Activated T-helper 17 cell treated with anti-CD3 and anti-CD28 coated beads, Interleukin-2, amount 50 U/mL, for 72 hours (primary cell): ENCODE measurements around the gene FRMD5. TPM values are rescaled to one million over a fixed set of nuclear protein-coding genes. Genes with fewer than 3 reads are reported as not detected.

Experiments used
- ATAC-seq: fragments of 150-1000 bp; cut with Tn5 transposase; replicated peaks from 2 replicates; pipeline ENCODE4 v1.10.0; 2021; ENCODE audit warnings: mild to moderate bottlenecking, moderate library complexity
- H3K27ac Mint-ChIP-seq: one replicate; pipeline ENCODE4 v1.8.0; 2022; ENCODE audit warnings: mixed read lengths
- H3K27me3 Mint-ChIP-seq: one replicate; pipeline ENCODE4 v1.8.0; 2022; ENCODE audit warnings: mixed read lengths
- H3K36me3 Mint-ChIP-seq: one replicate; pipeline ENCODE4 v1.8.0; 2022; ENCODE audit warnings: low read depth, mild to moderate bottlenecking, mixed read lengths
- H3K4me1 Mint-ChIP-seq: one replicate; pipeline ENCODE4 v1.8.0; 2022; ENCODE audit warnings: mixed read lengths
- H3K4me3 Mint-ChIP-seq: one replicate; pipeline ENCODE4 v1.8.0; 2022; ENCODE audit warnings: mild to moderate bottlenecking, mixed read lengths
- H3K9me3 Mint-ChIP-seq: one replicate; pipeline ENCODE4 v1.8.0; 2022; ENCODE audit warnings: mixed read lengths
- total RNA-seq, 2 donors: library from RNA; stranded (reverse); gene quantifications; one replicate each; pipeline ENCODE4 v1.2.3, GENCODE V29; 2022

The FRMD5 gene
- total RNA-seq, 2 donors from 2014 or later: 0.26 to 0.66 TPM

DNA sequence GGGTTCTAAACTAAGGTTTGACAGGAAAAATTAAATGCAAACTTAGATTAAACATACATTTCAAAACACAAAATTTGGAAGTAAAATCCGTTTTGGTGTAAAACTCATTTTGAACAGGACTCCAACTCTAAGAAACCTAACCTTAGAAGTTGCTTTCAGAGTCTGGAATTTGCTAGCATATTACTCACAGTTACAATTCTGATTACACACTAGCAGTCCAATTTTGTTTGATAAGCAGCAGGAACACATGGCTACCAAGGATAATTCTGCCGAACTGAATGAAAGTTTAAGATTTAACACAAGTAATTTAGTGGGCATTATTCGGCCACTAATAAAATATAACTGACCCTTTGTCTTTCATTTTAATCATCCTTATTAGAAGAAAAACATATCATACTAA, 49.6 kb downstream of the FRMD5 start:
- Mint-ChIP-seq H3K27me3 (peaks cover 22% of the 10 kb centered on the region), H3K4me3 (no peak overlapping the region), H3K4me1 (no peaks in the 10 kb centered on the region), H3K9me3 (no peaks in the 10 kb centered on the region), H3K36me3 (no peaks in the 10 kb centered on the region), H3K27ac (no peak overlapping the region)
- ATAC-seq: no peak

DNA sequence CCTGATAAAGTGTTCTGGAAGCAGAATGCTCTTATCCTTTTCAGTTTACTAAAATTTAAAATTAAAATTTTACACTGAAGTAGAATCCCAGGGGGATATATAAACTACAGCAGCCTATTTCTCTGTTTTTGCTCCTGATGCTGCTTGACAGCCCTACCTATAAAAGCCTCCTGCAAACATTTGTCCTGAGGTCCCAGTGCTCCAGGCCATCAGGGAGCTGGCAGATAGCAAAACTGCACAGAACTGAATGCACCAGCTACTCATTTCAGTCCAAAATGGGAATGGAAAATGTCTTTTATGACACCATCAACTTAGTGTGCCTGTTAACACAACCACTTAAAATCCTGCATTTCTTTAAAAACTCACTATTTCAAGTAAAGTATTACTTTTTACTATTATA, 50.1 kb downstream of the FRMD5 start:
- Mint-ChIP-seq H3K27me3 (peaks cover 19% of the 10 kb centered on the region), H3K27ac (no peak overlapping the region), H3K36me3 (no peaks in the 10 kb centered on the region), H3K4me1 (no peaks in the 10 kb centered on the region), H3K4me3 (no peak overlapping the region), H3K9me3 (no peaks in the 10 kb centered on the region)
- no peak for ATAC-seq

DNA sequence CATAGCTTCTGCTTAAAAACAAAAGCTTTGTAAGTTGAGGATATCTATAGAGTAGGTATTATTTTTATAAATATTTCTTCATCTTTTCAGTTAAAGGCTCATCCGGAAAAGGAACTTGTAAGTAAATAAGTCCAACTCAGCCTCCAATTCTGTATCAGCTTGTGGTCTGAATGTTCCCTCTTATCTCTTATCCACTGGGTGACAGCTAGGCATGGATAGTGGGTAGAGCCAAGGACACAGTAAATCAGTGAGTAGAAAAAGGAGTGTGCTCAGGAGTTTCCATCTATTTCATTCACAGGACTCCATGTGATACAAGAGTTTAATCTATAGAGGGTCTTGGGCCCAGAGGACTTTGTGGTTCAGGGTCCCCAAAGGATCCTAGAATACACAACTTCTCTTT, 50.9 kb downstream of the FRMD5 start:
- ATAC-seq: no peak

DNA sequence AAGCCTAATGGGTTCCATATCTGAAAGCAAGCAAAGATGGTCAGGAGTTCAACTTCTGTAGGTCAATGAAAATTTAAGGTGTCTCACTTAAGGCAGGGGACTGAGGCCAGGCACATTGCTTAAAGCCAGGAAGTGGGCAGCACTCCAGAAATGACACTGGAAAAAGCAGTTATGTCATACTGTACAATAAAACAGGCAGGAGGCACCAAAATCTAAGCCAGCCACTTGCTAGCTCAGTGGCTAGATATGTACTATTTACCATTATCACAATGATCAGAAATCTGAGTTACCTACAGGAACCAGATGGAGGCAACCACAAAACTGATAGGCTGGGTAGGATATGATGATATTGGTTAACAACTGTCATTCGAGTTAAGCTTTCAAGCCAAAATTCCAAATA, 57.3 kb downstream of the FRMD5 start:
- H3K9me3 Mint-ChIP-seq: no peaks in the 10 kb centered on the region
- H3K27ac Mint-ChIP-seq: no peak overlapping the region
- no peak overlapping the region for H3K4me3 Mint-ChIP-seq
- ATAC-seq: no peak
- no peaks in the 10 kb centered on the region for H3K27me3 Mint-ChIP-seq
- H3K4me1 Mint-ChIP-seq: no peaks in the 10 kb centered on the region
- no peaks in the 10 kb centered on the region for H3K36me3 Mint-ChIP-seq

More for the DNA sequence above, 50.9 kb downstream of the FRMD5 start:
- no peaks in the 10 kb centered on the region for H3K4me1 Mint-ChIP-seq
- H3K9me3 Mint-ChIP-seq: no peaks in the 10 kb centered on the region
- H3K4me3 Mint-ChIP-seq: no peak overlapping the region
- no peak overlapping the region for H3K27ac Mint-ChIP-seq
- peaks cover 13% of the 10 kb centered on the region for H3K27me3 Mint-ChIP-seq
- H3K36me3 Mint-ChIP-seq: no peaks in the 10 kb centered on the region

DNA sequence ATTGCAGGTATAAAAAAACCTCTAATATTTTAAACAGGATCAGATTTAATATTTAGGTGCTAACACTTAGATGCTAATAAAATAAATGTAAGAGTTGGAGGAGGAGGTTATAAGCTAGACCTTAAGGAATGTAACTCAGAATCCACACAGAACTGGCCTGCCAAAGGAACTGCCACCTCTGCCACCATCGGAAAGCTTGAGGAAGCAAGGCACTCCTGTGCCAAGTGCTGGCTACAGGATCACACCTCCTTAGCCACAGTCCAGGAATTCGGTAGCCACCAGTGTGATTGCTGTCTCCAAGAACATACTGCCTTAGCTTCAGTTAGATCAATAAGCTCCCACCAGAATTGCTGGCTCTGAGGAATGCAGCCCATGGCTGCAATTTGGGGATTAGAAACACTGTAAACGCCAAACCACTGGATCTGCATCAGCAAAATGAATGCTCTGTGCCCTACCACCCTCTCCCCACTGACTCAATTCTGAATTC, 58.0 kb downstream of the FRMD5 start:
- H3K27me3 Mint-ChIP-seq: no peaks in the 10 kb centered on the region
- no peaks in the 10 kb centered on the region for H3K4me1 Mint-ChIP-seq
- H3K36me3 Mint-ChIP-seq: no peaks in the 10 kb centered on the region
- H3K9me3 Mint-ChIP-seq: no peaks in the 10 kb centered on the region
- ATAC-seq: no peak
- H3K27ac Mint-ChIP-seq: no peak overlapping the region
- H3K4me3 Mint-ChIP-seq: no peak overlapping the region

DNA sequence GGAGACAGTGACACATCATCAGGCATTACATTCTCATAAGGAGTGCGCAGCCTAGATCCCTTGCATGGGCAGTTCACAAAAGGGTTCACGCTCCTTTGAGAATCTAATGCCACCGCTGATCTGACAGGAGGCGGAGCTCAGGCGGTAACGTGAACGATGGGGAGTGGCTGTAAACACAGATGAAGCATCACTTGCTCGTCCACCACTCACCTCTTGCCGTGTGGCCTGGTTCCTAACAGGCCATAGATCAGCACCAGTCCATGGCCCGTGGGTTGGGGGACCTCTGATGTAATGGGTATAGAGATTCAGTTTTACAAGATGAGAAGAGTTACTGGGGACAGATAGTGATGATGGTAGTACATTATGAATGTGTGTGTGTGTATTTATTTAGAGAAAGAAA, 63.0 kb downstream of the FRMD5 start:
- Mint-ChIP-seq H3K4me3 (no peak overlapping the region), H3K4me1 (no peaks in the 10 kb centered on the region), H3K27me3 (peaks cover 6% of the 10 kb centered on the region), H3K27ac (no peak overlapping the region), H3K36me3 (no peaks in the 10 kb centered on the region), H3K9me3 (no peaks in the 10 kb centered on the region)
- no peak for ATAC-seq

DNA sequence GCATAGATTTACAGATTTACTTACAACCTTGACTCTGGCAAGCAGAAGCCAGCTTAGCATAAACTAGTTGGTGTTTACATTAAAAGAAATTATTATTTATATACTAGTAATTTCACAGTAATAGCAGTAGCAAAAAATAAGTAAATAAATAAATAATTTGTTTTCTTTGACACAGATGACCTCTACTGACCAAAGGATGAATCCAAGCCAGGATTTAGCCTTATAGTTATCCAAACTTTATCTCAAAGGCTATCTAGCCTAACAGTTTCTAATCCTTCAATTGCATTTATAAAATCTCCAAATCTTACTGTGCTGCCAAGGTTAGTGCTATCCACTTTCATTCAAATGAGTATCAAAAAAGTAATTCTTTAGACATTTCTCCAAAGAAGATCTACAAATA, 64.3 kb downstream of the FRMD5 start:
- no peak for ATAC-seq
- H3K36me3 Mint-ChIP-seq: no peaks in the 10 kb centered on the region
- no peak overlapping the region for H3K4me3 Mint-ChIP-seq
- H3K27ac Mint-ChIP-seq: no peak overlapping the region
- H3K4me1 Mint-ChIP-seq: no peaks in the 10 kb centered on the region
- H3K9me3 Mint-ChIP-seq: no peaks in the 10 kb centered on the region
- peaks cover 12% of the 10 kb centered on the region for H3K27me3 Mint-ChIP-seq

DNA sequence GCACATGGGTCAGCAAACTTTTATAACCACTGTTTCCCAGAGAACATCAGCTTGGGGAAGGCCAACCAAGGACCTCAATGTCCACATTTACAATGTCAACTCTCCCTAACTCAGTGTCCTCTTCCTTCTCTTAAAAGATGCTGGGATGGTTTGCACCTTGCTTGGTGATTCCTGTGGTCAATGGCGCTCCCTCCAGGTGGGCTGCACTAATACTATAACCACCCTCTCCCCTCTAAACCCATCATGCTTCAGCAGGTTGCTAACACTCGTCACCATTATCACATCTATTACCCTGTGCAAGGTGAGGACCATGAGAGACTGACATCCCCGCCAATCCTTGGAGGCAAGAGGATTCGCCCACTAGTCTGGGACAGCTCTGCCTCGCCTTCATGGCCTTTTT, 65.2 kb downstream of the FRMD5 start:
- no peaks in the 10 kb centered on the region for H3K4me1 Mint-ChIP-seq
- no peak for ATAC-seq
- H3K9me3 Mint-ChIP-seq: no peaks in the 10 kb centered on the region

DNA sequence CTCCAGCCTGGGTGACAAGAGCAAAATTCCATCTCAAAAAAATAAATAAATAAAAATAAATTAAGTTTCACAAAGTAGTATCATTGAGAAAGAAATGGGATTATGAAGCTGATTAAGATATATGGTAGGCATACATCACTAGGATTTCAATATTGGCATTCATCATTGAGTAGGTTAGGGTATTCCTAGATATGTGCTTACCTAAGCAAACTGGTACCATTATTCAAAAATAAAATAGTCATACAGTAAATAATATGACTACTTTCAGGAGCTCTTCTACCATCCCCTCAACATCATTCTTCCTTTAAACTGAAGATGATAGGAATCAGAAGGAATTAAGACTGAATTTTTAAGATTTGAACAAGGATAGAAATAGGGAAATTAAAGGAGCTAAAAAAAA, 66.6 kb downstream of the FRMD5 start:
- peaks cover 14% of the 10 kb centered on the region for H3K27me3 Mint-ChIP-seq
- no peaks in the 10 kb centered on the region for H3K9me3 Mint-ChIP-seq
- no peak overlapping the region for H3K27ac Mint-ChIP-seq
- no peak overlapping the region for H3K4me3 Mint-ChIP-seq
- H3K36me3 Mint-ChIP-seq: no peaks in the 10 kb centered on the region
- no peak for ATAC-seq
- H3K4me1 Mint-ChIP-seq: no peaks in the 10 kb centered on the region

More for the DNA sequence above, 65.2 kb downstream of the FRMD5 start:
- Mint-ChIP-seq H3K4me3 (no peak overlapping the region), H3K27ac (no peak overlapping the region), H3K36me3 (no peaks in the 10 kb centered on the region), H3K27me3 (peaks cover 14% of the 10 kb centered on the region)

DNA sequence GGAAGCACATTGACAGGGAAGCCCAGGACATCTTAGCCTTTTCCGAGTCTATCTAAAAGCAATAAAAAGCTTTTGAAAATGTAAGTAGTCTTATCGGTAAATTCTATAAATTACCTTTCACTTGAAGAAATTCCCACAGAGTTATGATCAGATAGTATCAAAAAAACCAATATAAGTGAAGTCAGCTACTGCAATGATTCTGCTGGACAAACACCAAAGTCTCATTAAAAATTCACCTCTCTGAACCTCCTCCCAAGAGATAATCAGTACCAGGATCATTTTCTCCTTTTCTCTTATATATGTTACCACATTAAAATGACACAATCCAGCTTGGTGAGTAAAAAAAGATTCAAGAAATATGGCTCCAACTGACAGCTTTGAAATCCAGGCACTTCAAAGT, 69.2 kb downstream of the FRMD5 start:
- no peaks in the 10 kb centered on the region for H3K36me3 Mint-ChIP-seq
- no peak overlapping the region for H3K27ac Mint-ChIP-seq
- no peak overlapping the region for H3K4me3 Mint-ChIP-seq
- peaks cover 12% of the 10 kb centered on the region for H3K27me3 Mint-ChIP-seq
- ATAC-seq: no peak
- no peaks in the 10 kb centered on the region for H3K4me1 Mint-ChIP-seq
- H3K9me3 Mint-ChIP-seq: no peaks in the 10 kb centered on the region

DNA sequence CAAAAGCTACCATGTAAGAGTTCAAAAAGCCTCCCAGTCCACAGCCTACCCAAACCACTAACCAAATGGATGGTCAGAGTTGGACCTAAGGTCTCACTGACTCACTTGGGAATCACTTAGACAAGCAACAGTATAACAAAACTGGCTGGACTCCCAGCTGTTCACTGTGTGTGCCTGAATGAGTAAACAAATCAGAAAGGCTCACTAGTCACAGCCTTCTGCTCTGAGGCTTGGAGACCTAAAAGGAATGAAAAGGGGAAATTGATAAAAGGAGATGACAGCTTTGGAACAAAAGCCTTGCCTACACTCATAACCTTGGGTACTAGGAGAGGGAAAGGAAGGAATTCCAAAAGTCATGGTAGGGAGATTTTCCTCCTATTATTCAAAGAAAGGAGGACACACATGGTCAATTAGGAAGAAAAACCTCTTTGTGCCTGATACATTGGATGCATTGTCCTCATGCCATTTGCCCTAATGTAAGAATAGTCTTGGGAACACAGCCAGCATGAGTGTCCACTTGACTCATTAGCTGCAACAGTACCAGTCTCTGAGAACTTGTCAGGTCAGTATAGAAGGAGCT, 92.3 kb downstream of the FRMD5 start:
- no peak overlapping the region for H3K27ac Mint-ChIP-seq
- no peaks in the 10 kb centered on the region for H3K9me3 Mint-ChIP-seq
- ATAC-seq: no peak
- H3K4me3 Mint-ChIP-seq: no peak overlapping the region
- no peaks in the 10 kb centered on the region for H3K36me3 Mint-ChIP-seq
- H3K27me3 Mint-ChIP-seq: peaks cover 10% of the 10 kb centered on the region
- H3K4me1 Mint-ChIP-seq: no peaks in the 10 kb centered on the region

DNA sequence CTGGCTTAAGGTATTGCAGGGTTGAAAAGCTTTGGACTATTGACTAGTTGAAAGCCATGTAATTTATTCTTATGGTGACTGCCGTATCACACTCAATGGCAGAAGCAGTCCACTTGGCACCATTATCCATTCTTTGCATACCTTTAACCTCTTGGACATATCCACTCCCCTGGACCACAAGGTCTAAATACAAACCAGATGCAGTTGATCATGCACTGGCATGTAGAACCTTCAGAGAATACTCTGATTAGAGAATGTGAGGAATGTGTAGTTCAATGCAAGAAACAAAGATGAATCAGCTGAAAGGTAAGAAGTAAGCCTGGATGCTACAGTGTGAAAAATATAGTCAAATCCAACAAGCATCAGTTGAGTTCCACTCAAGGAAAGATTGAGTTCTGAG, 93.1 kb downstream of the FRMD5 start:
- Mint-ChIP-seq H3K27ac (no peak overlapping the region), H3K9me3 (no peaks in the 10 kb centered on the region), H3K4me3 (no peak overlapping the region), H3K4me1 (no peaks in the 10 kb centered on the region), H3K27me3 (peaks cover 5% of the 10 kb centered on the region), H3K36me3 (no peaks in the 10 kb centered on the region)
- no peak for ATAC-seq

DNA sequence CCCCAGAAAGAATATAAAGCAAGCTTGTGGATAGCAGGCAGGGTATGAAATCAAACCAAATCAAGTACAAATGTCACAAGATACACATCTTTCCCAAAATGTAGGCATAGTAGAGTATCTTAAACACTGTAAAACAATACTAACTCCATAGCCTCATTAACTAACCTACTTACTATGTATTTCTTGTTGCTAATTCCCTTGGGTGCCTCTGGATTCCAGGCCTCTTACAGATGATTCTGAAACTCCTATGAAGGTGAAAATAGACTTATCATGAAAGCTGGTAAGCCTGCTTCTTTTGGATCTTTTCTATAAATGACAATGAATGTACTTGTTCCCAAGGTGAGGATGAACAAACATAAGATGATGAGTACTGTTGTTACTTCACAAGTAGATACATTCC, 93.8 kb downstream of the FRMD5 start:
- Mint-ChIP-seq H3K9me3 (no peaks in the 10 kb centered on the region), H3K27me3 (peaks cover 2% of the 10 kb centered on the region)

DNA sequence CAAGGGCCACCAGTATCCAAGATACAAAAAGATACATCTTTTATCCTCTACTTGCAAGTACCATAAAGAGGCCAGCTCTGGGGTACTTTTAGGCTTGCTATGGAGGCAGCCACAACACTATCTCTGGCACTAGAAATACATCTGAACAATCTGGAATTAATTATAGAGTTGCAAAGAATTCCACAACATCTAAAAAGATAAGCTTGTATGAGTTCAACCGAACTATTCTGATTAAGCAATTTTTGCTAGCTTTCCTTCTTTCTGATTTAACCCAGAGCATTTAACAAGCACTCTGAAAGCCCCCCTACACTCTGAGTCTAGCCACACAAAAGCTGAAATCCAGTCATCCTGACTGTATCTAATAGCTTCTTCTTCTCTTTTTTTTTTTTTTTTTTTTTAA, 95.4 kb downstream of the FRMD5 start:
- Mint-ChIP-seq H3K4me1 (no peaks in the 10 kb centered on the region), H3K9me3 (no peaks in the 10 kb centered on the region), H3K27ac (no peak overlapping the region), H3K4me3 (no peak overlapping the region), H3K27me3 (peaks cover 7% of the 10 kb centered on the region), H3K36me3 (no peaks in the 10 kb centered on the region)
- ATAC-seq: no peak

More for the DNA sequence above, 93.8 kb downstream of the FRMD5 start:
- H3K27ac Mint-ChIP-seq: no peak overlapping the region
- H3K4me3 Mint-ChIP-seq: no peak overlapping the region
- ATAC-seq: no peak
- H3K4me1 Mint-ChIP-seq: no peaks in the 10 kb centered on the region
- no peaks in the 10 kb centered on the region for H3K36me3 Mint-ChIP-seq

DNA sequence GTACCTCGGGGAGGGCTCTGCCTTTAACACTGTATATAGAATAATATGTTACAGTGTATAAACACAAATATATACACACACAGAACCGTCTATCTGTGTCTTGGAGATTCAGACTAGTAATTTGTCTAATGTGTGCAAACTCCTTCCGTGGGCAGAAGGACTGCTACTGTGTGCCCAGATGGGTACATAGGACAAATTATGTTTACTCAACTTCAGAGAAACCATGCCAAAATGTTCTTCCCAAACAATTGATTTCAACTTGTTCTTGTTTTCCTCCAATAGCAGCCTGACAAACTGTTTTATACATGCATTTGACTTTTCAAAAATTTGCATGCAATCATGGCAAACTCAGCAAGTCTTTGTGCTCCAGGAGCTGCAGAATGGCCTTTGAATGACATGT, 97.5 kb downstream of the FRMD5 start:
- no peaks in the 10 kb centered on the region for H3K9me3 Mint-ChIP-seq
- H3K27ac Mint-ChIP-seq: no peak overlapping the region
- peaks cover 13% of the 10 kb centered on the region for H3K27me3 Mint-ChIP-seq
- no peaks in the 10 kb centered on the region for H3K36me3 Mint-ChIP-seq
- no peak overlapping the region for H3K4me3 Mint-ChIP-seq
- no peaks in the 10 kb centered on the region for H3K4me1 Mint-ChIP-seq
- no peak for ATAC-seq

DNA sequence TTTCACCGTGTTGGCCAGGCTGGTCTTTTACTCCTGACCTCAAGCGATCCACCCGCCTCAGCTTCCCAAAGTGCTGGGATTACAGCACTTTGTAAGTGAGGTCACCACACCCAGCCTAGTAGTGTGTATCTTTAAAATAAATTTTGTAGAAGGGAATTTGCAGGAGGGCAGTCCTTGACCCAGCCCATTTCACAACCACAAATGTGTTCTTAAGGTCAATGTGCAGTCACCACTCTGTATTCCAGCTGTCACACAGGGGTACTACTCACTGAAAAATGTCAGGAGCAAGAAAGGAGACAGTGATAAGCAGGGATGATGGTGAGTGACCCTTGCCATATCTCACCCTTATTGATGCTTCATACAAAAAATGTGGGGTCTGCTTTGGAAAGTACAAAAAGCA, 98.5 kb downstream of the FRMD5 start:
- Mint-ChIP-seq H3K36me3 (no peaks in the 10 kb centered on the region), H3K27ac (no peak overlapping the region), H3K9me3 (no peaks in the 10 kb centered on the region), H3K4me3 (no peak overlapping the region), H3K27me3 (peaks cover 17% of the 10 kb centered on the region), H3K4me1 (no peaks in the 10 kb centered on the region)
- ATAC-seq: no peak
